H1 (cell line): ENCODE data around the gene PURA. TPM values are rescaled to one million over a fixed set of nuclear protein-coding genes. Genes with fewer than 3 reads are reported as not detected.

Experiments
- CTCF ChIA-PET: fragments of 300-600 bp; sonication (Branson Sonifier 250); formaldehyde crosslinking; loops from one replicate; lab custom pipeline; 2021; ENCODE audit not compliant: partially characterized antibody; lab: Charles Lee
- POLR2A ChIA-PET: fragments of 300-600 bp; sonication (Branson Sonifier 250); formaldehyde crosslinking; loops from one replicate; lab custom pipeline; 2021; ENCODE audit warnings: inconsistent platforms; ENCODE audit not compliant: partially characterized antibody; lab: Charles Lee
- DNase-seq, 2 experiments: peaks; one replicate each; pipeline versions ENCODE4 v3.0.0 to v3.0.0-alpha.2; 2010 to 2022; ENCODE audit warnings: low spot score in 2 of 2, low read depth in 1 of 2, mixed read lengths in 1 of 2
- FAIRE-seq: peaks from 2 replicates; lab custom pipeline; 2011; peaks lifted over from hg19 to GRCh38; lab: Jason Lieb, UNC
- H2AFZ ChIP-seq: 2 replicates; pipeline ENCODE4 v1.8.1; 2012; ENCODE audit warnings: low read length, inconsistent platforms
- H2AK5ac ChIP-seq: 2 replicates; pipeline ENCODE4 v1.6.1; 2013; ENCODE audit warnings: low read depth, low read length
- H2BK120ac ChIP-seq: replicated peaks from 2 replicates; pipeline ENCODE3; 2013; ENCODE audit warnings: low read depth, low read length, inconsistent platforms
- H2BK12ac ChIP-seq: 2 replicates; pipeline ENCODE4 v1.6.1; 2013; ENCODE audit warnings: low read depth, low read length
- H2BK15ac ChIP-seq: 2 replicates; pipeline ENCODE4 v1.6.1; 2013; ENCODE audit warnings: low read length
- H2BK20ac ChIP-seq: 2 replicates; pipeline ENCODE4 v1.6.1; 2013; ENCODE audit warnings: low read length
- H2BK5ac ChIP-seq: 2 replicates; pipeline ENCODE4 v1.6.1; 2013; ENCODE audit warnings: low read depth, low read length
- H3K14ac ChIP-seq: 2 replicates; pipeline ENCODE4 v1.6.1; 2013; ENCODE audit warnings: inconsistent platforms; ENCODE audit not compliant: insufficient read length
- H3K18ac ChIP-seq: 2 replicates; pipeline ENCODE4 v1.6.1; 2013; ENCODE audit warnings: low read length; ENCODE audit errors: extremely low read depth
- H3K23ac ChIP-seq: 2 replicates; pipeline ENCODE4 v1.6.1; 2013; ENCODE audit warnings: inconsistent platforms; ENCODE audit not compliant: insufficient read length
- H3K23me2 ChIP-seq: 2 replicates; pipeline ENCODE4 v1.6.1; 2013; ENCODE audit warnings: low read depth, low read length
- H3K27ac ChIP-seq: 2 replicates; pipeline ENCODE4 v1.6.1; 2011; ENCODE audit warnings: low read depth, low read length, inconsistent platforms
- H3K27me3 ChIP-seq, 4 experiments: replicated peaks in 1 of 4; 1 replicate in 1 of 4; 2 replicates in 3 of 4; pipeline versions ENCODE4 v1.6.1 to v1.8.1; 2011 to 2013; ENCODE audit warnings: low read length in 3 of 4, mild to moderate bottlenecking in 3 of 4, inconsistent platforms in 2 of 4, mixed read lengths in 2 of 4, moderate library complexity in 1 of 4; ENCODE audit not compliant: control insufficient read depth in 3 of 4, insufficient read depth in 3 of 4; ENCODE audit errors: extremely low read depth in 1 of 4
- H3K36me3 ChIP-seq, 4 experiments: 2 replicates each; pipeline versions ENCODE4 v1.6.1 to v1.8.1; 2011 to 2013; ENCODE audit warnings: mild to moderate bottlenecking in 4 of 4, low read length in 3 of 4, moderate library complexity in 2 of 4, control low read depth in 1 of 4, inconsistent platforms in 1 of 4; ENCODE audit not compliant: insufficient read depth in 4 of 4, control insufficient read depth in 2 of 4
- H3K4ac ChIP-seq: replicated peaks from 2 replicates; pipeline ENCODE3; 2013; ENCODE audit warnings: low read length, low read depth, mixed read lengths, inconsistent platforms; ENCODE audit not compliant: insufficient read length
- H3K4me1 ChIP-seq, 4 experiments: replicated peaks in 1 of 4; 1 replicate in 1 of 4; 2 replicates in 3 of 4; pipeline versions ENCODE4 v1.6.1 to v1.8.1; 2011 to 2013; ENCODE audit warnings: low read length in 3 of 4, inconsistent platforms in 2 of 4, mixed read lengths in 1 of 4; ENCODE audit not compliant: insufficient read depth in 4 of 4, control insufficient read depth in 3 of 4
- H3K4me2 ChIP-seq, 2 experiments: 2 replicates each; pipeline versions ENCODE4 v1.6.1 to v1.8.1; 2011 to 2013; ENCODE audit warnings: low read depth in 2 of 2, low read length in 2 of 2, control low read depth in 1 of 2, inconsistent platforms in 1 of 2, mild to moderate bottlenecking in 1 of 2; ENCODE audit not compliant: insufficient read depth in 1 of 2
- H3K4me3 ChIP-seq, 4 experiments: fragments of 200-600, 300-600 bp in 1 of 4; sonication (generic), shearing (Covaris generic), sonication (Bioruptor Twin) in 1 of 4; 2 replicates each; pipeline versions ENCODE4 v1.5.1 to v1.8.1; 2011 to 2016; ENCODE audit warnings: low read length in 4 of 4, low read depth in 3 of 4, control low read depth in 2 of 4, inconsistent platforms in 2 of 4, mild to moderate bottlenecking in 2 of 4, mixed read lengths in 1 of 4, moderate library complexity in 1 of 4; ENCODE audit not compliant: insufficient read depth in 2 of 4; ENCODE audit errors: extremely low read depth in 1 of 4
- H3K56ac ChIP-seq: replicated peaks from 2 replicates; pipeline ENCODE3; 2013; ENCODE audit warnings: low read depth, mild to moderate bottlenecking, mixed read lengths, low read length, inconsistent platforms; ENCODE audit not compliant: insufficient read length
- H3K79me1 ChIP-seq: 2 replicates; pipeline ENCODE4 v1.6.1; 2013; ENCODE audit warnings: low read depth, low read length, control low read depth
- H3K79me2 ChIP-seq, 2 experiments: 2 replicates each; pipeline versions ENCODE4 v1.6.1 to v1.8.1; 2012 to 2013; ENCODE audit warnings: low read length in 2 of 2, mild to moderate bottlenecking in 2 of 2, inconsistent platforms in 1 of 2; ENCODE audit not compliant: insufficient read depth in 2 of 2, control insufficient read depth in 1 of 2
- H3K9ac ChIP-seq, 4 experiments: replicated peaks in 1 of 4; 1 replicate in 1 of 4; 2 replicates in 3 of 4; pipeline versions ENCODE4 v1.6.1 to v1.8.1; 2011 to 2013; ENCODE audit warnings: low read depth in 3 of 4, low read length in 3 of 4, control low read depth in 2 of 4, mild to moderate bottlenecking in 2 of 4, moderate library complexity in 2 of 4, inconsistent platforms in 1 of 4; ENCODE audit errors: extremely low read depth in 1 of 4
- H3K9me3 ChIP-seq, 2 experiments: 2 replicates each; pipeline versions ENCODE4 v1.6.1 to v1.8.1; 2012 to 2013; ENCODE audit warnings: mild to moderate bottlenecking in 2 of 2, moderate library complexity in 2 of 2, control low read depth in 1 of 2, inconsistent platforms in 1 of 2, low read depth in 1 of 2, low read length in 1 of 2, mixed read lengths in 1 of 2; ENCODE audit not compliant: insufficient read depth in 2 of 2
- H4K20me1 ChIP-seq, 2 experiments: replicated peaks in 1 of 2; 2 replicates each; pipeline versions ENCODE3 to v1.8.1; 2011 to 2013; ENCODE audit warnings: inconsistent platforms in 2 of 2, low read length in 2 of 2, mild to moderate bottlenecking in 1 of 2; ENCODE audit not compliant: insufficient read depth in 2 of 2, control insufficient read depth in 1 of 2
- H4K5ac ChIP-seq: 2 replicates; pipeline ENCODE4 v1.6.1; 2013; ENCODE audit warnings: low read length, low read depth, mixed read lengths, inconsistent platforms; ENCODE audit not compliant: insufficient read length
- H4K8ac ChIP-seq: 2 replicates; pipeline ENCODE4 v1.8.0; 2013; ENCODE audit warnings: mild to moderate bottlenecking, moderate library complexity, low read length, inconsistent platforms; ENCODE audit not compliant: insufficient read depth; ENCODE audit errors: extremely low read depth
- H4K91ac ChIP-seq: replicated peaks from 2 replicates; pipeline ENCODE3; 2013; ENCODE audit warnings: low read length, mixed read lengths, inconsistent platforms; ENCODE audit not compliant: insufficient read length
- CREB1 ChIP-seq: IDR thresholded peaks from 2 replicates; pipeline ENCODE4 v1.6.1; 2012; ENCODE audit warnings: inconsistent platforms
- CTCF ChIP-seq, 3 experiments: IDR thresholded peaks; 1 replicate in 2 of 3; 2 replicates in 1 of 3; pipeline versions ENCODE4 v1.5.1 to v1.6.1; 2011; ENCODE audit warnings: low read length in 3 of 3, mild to moderate bottlenecking in 3 of 3, inconsistent platforms in 2 of 3, low read depth in 1 of 3, moderate library complexity in 1 of 3; ENCODE audit not compliant: insufficient read depth in 1 of 3; ENCODE audit errors: control extremely low read depth in 1 of 3
- JUND ChIP-seq: IDR thresholded peaks from 2 replicates; pipeline ENCODE4 v1.6.1; 2011; ENCODE audit warnings: mild to moderate bottlenecking, improper control_type of control experiment, low read length
- KDM4A ChIP-seq: IDR thresholded peaks from one replicate; pipeline ENCODE4 v1.7.1; 2012; ENCODE audit warnings: low read depth, mild to moderate bottlenecking, moderate library complexity, low read length, inconsistent platforms; ENCODE audit not compliant: severe bottlenecking
- RFX5 ChIP-seq: IDR thresholded peaks from 2 replicates; pipeline ENCODE4 v1.6.1; 2011; ENCODE audit warnings: low read depth, low read length, improper control_type of control experiment, borderline replicate concordance
- RNF2 ChIP-seq: fragments of 200-900, 300-1000 bp; sonication (generic); IDR thresholded peaks from 2 replicates; pipeline ENCODE4 v1.7.1; 2016; ENCODE audit warnings: borderline replicate concordance, low read depth, mild to moderate bottlenecking, antibody characterized with exemption, low read length; ENCODE audit not compliant: poor library complexity, severe bottlenecking; ENCODE audit errors: missing control alignments
- SIN3A ChIP-seq, 2 experiments: IDR thresholded peaks in 1 of 2; conservative IDR thresholded peaks in 1 of 2; 2 replicates each; pipeline ENCODE4 v1.6.1; 2011 to 2012; ENCODE audit warnings: low read length in 2 of 2, improper control_type of control experiment in 1 of 2, low read depth in 1 of 2, mild to moderate bottlenecking in 1 of 2
- YY1 ChIP-seq: IDR thresholded peaks from 2 replicates; pipeline ENCODE4 v1.6.1; 2011; ENCODE audit warnings: low read depth, mild to moderate bottlenecking, low read length
- WGBS, 2 experiments: shearing (Covaris generic) in 1 of 2; methylation state at CpG; one replicate each; pipeline versions ENCODE4 v1.1.6 to v1.1.7; 2013 to 2015; ENCODE audit warnings: low lambda C conversion rate in 2 of 2, mixed read lengths in 2 of 2, inconsistent platforms in 1 of 2, low coverage in 1 of 2, missing lambda C conversion rate in 1 of 2; ENCODE audit not compliant: insufficient replicate concordance in 2 of 2, insufficient coverage in 1 of 2, insufficient read length in 1 of 2; ENCODE audit errors: extremely low coverage in 1 of 2, missing lambda C conversion rate in 1 of 2; 5-methylcytosine and 5-hydroxymethylcytosine counted together
- polyA plus RNA-seq, 7 experiments: library from polyadenylated mRNA; depleted of rRNA in 3 of 7; stranded (reverse) in 5 of 7; unstranded in 2 of 7; fragments of >200 nt in 5 of 7; fragments of 200-250 nt in 2 of 7; gene quantifications; 1 replicate in 5 of 7; 2 replicates in 1 of 7; 4 replicates in 1 of 7; pipeline versions ENCODE4 v1.2.1 to v1.2.3, GENCODE V29; 2011 to 2013; ENCODE audit warnings: missing spikeins in 2 of 7, mixed read lengths in 2 of 7
- total RNA-seq: library from RNA; stranded (reverse); fragmentation: NEBNext Ultra II Directional; extraction: Animal tissue kit (Norgen Biotek cat#: 25700); gene quantifications from 2 replicates; pipeline ENCODE4 v1.2.1, GENCODE V29; 2021

Gene PURA
- total and polyA plus RNA-seq, 2 of the 8 experiments (the other 6 are each of a cell fraction or from before 2014, with no cell fraction given): 0.98 to 2.1 TPM

GRCh38 chr5:140157032-140157781, 43.3 kb downstream of the PURA start:
- H2AK5ac ChIP-seq: no peak overlapping the region
- no peak overlapping the region for H2BK15ac ChIP-seq
- FAIRE-seq (peak; percentile 24), DNase-seq (peak in 1 of 2 experiments; percentile 96)
- H3K23ac ChIP-seq: no peak overlapping the region
- H3K79me2 ChIP-seq: no peaks in the 10 kb centered on the region
- H3K14ac ChIP-seq: no peak overlapping the region
- no peak overlapping the region for H3K56ac ChIP-seq
- H4K20me1 ChIP-seq: no peaks in the 10 kb centered on the region
- no peak overlapping the region for H3K9ac ChIP-seq
- H3K4me1 ChIP-seq: peaks cover 6 to 19% (median 14%) of the 10 kb centered on the region in 4 experiments
- POLR2A ChIA-PET: interaction anchor here (5.2 kb wide), 1 partner anchor 12 kb away, joined by 19 read pairs; no protein-coding TSS in a partner anchor
- H2BK5ac ChIP-seq: no peak overlapping the region
- WGBS, 2 experiments: 10% methylated on average over 25 of the region's 30 CpGs; no CpG with 5 or more reads in 1 of the 2 experiments
- CTCF ChIA-PET: interaction anchor here (0.7 to 10.1 kb wide), 12 partner anchors 9 to 392 kb away, joined by 3 to 118 read pairs (median 4); partner anchors contain the start of genes CYSTM1 and NRG2
- H3K4me3 ChIP-seq: peak overlapping the region in 3 of 4 experiments; percentile 19 to 52 (median 26); a peak in 6 of 8 replicates
- peak overlapping the region; percentile 1 to 83; a peak in 3 of 4 replicates for H3K4me2 ChIP-seq
- no peak overlapping the region for H3K27ac ChIP-seq
- H2AFZ ChIP-seq: peak overlapping the region; percentile 92
- H2BK120ac ChIP-seq: no peak overlapping the region
- H2BK20ac ChIP-seq: no peak overlapping the region
- H3K9me3 ChIP-seq: no peaks in the 10 kb centered on the region
- H3K79me1 ChIP-seq: no peaks in the 10 kb centered on the region
- H3K18ac ChIP-seq: no peak overlapping the region
- no peak overlapping the region for H3K4ac ChIP-seq
- H3K27me3 ChIP-seq: peaks cover 0 to 8% (median 6%) of the 10 kb centered on the region in 4 experiments; a peak in 4 of 7 replicates
- H4K91ac ChIP-seq: no peak overlapping the region
- H4K8ac ChIP-seq: peak overlapping the region; percentile 86
- no peak overlapping the region for H4K5ac ChIP-seq
- H3K23me2 ChIP-seq: peaks cover 3% of the 10 kb centered on the region; the same call in 1 of the 2 replicates
- H3K36me3 ChIP-seq: no peaks in the 10 kb centered on the region
- H2BK12ac ChIP-seq: no peak overlapping the region
- TF ChIP-seq RNF2: no peak
- TF ChIP-seq RFX5: no peak
- peak; percentile 37 for TF ChIP-seq KDM4A
- 0 out of 2 replicates have a peak, but pooled peaks have one; percentile 39 for TF ChIP-seq CREB1
- peak in 1 of 2 experiments; percentile 66; a peak in 1 of 4 replicates for TF ChIP-seq SIN3A (conservative IDR thresholded peaks at IDR 0.05 in 1 of 2, IDR thresholded peaks at IDR 0.05 in 1 of 2; ENCODE audit: low read depth in 1 of 2, low read length in 2 of 2)
- TF ChIP-seq JUND: peak; percentile 57; the same call in 1 of the 2 replicates
- peak; percentile 89 to 96 (median 89) for TF ChIP-seq CTCF (IDR thresholded peaks at IDR 0.05; ENCODE audit: control extremely low read depth in 1 of 3, insufficient read depth in 1 of 3, low read depth in 1 of 3, low read length in 3 of 3)
- TF ChIP-seq YY1: no peak
